Kidney epithelial cell (primary cell): ENCODE measurements around the gene PCDHGA1. TPM values are rescaled to one million over a fixed set of nuclear protein-coding genes. Genes with fewer than 3 reads are reported as not detected.

Experiments used
- DNase-seq: peaks from one replicate; pipeline ENCODE4 v3.0.0-alpha.2; 2010; ENCODE audit warnings: low read depth
- H3K27me3 ChIP-seq: 2 replicates; pipeline ENCODE4 v1.6.0; 2011; ENCODE audit warnings: low read length; ENCODE audit not compliant: control insufficient read depth, insufficient read depth
- H3K36me3 ChIP-seq: 2 replicates; pipeline ENCODE4 v1.5.1; 2011; ENCODE audit warnings: low read length; ENCODE audit not compliant: control insufficient read depth, insufficient read depth
- H3K4me3 ChIP-seq: 2 replicates; pipeline ENCODE4 v1.5.1; 2011; ENCODE audit warnings: low read depth, mild to moderate bottlenecking, control low read depth, low read length
- CTCF ChIP-seq: IDR thresholded peaks from 2 replicates; pipeline ENCODE4 v1.5.1; 2011; ENCODE audit warnings: mild to moderate bottlenecking, moderate library complexity, low read length, control low read depth, inconsistent platforms; ENCODE audit not compliant: insufficient read depth, poor library complexity, severe bottlenecking
- total RNA-seq: library from RNA; depleted of rRNA; stranded (reverse); fragments of >200 nt; gene quantifications from 2 replicates; pipeline ENCODE4 v1.2.3, GENCODE V29; 2015

The PCDHGA1 gene
- total RNA-seq, 1 donor from 2014 or later = 0.67 TPM

GRCh38 chr5:141355641-141356040 lies 25.3 kb downstream of the PCDHGA1 start:
- TF ChIP-seq CTCF = no peak
- Histone ChIP-seq H3K36me3 (no peaks in the 10 kb centered on the region), H3K27me3 (peaks cover 17% of the 10 kb centered on the region), H3K4me3 (no peak overlapping the region)
- no peak for DNase-seq

- DNase-seq = no peak
- H3K4me3 ChIP-seq = no peak overlapping the region
- no peaks in the 10 kb centered on the region for H3K36me3 ChIP-seq
- peaks cover 18% of the 10 kb centered on the region for H3K27me3 ChIP-seq
- no peak for TF ChIP-seq CTCF
Observed at GRCh38 chr5:141356133-141356532, 25.8 kb downstream of the PCDHGA1 start.

GRCh38 chr5:141356950-141357349 lies 26.6 kb downstream of the PCDHGA1 start:
- H3K27me3 ChIP-seq = peaks cover 16% of the 10 kb centered on the region
- no peak overlapping the region for H3K4me3 ChIP-seq
- no peak for TF ChIP-seq CTCF
- DNase-seq = no peak
- no peaks in the 10 kb centered on the region for H3K36me3 ChIP-seq

GRCh38 chr5:141359790-141360426 lies 29.6 kb downstream of the PCDHGA1 start, which contains the start of gene PCDHGB2:
TSS of gene PCDHGB2 (plus strand) at chr5:141359994. CDS start at chr5:141360136, 142 bp downstream.
- peaks cover 22% of the 10 kb centered on the region for H3K27me3 ChIP-seq
- H3K4me3 ChIP-seq = peak within 1 kb of the TSS; percentile 6
- H3K36me3 ChIP-seq = no peaks in the 10 kb centered on the region
- no peak for DNase-seq
- TF ChIP-seq CTCF = peak; percentile 21

GRCh38 chr5:141360685-141361084 lies 30.4 kb downstream of the PCDHGA1 start:
- TF ChIP-seq CTCF = no peak
- DNase-seq = no peak
- Histone ChIP-seq H3K36me3 (no peaks in the 10 kb centered on the region), H3K27me3 (peaks cover 27% of the 10 kb centered on the region), H3K4me3 (no peak overlapping the region)

GRCh38 chr5:141362719-141363118 lies 32.4 kb downstream of the PCDHGA1 start:
- no peak for DNase-seq
- H3K36me3 ChIP-seq = no peaks in the 10 kb centered on the region
- no peak overlapping the region for H3K4me3 ChIP-seq
- peaks cover 34% of the 10 kb centered on the region for H3K27me3 ChIP-seq
- TF ChIP-seq CTCF = no peak
